ENCODE results near the gene SV2B.

Gene SV2B

DNA sequence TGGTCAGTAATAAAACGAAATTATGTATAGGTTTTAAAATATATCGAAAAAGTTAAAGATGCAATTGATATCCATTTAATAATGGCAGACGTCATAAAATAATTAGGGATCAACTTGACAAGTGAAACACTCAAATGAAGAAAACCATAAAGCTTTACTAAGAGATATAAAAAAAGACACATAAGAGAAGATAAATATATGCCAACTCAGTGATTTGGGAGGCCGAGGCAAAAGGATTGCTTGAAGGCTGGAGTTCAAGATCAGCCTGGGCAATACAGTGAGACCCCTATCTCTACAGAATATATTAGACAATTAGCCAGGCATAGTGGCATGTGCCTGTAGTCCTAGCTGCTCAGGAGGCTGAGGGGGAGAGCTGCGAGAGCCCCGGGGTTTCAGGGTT is 190.5 kb downstream of the SV2B start:
- TF ChIP-seq CTCF (IDR thresholded peaks at IDR 0.05; ENCODE audit: control insufficient read depth, insufficient read depth, low read depth, low read length, missing control alignments) = no peak
- H3K4me3 ChIP-seq (ENCODE audit: control insufficient read depth, low read depth, low read length) = no peak overlapping the region
- no peak for DNase-seq (ENCODE audit: low read depth)

GRCh38 chr15:91291673-91292072 is 191.6 kb downstream of the SV2B start:
- TF ChIP-seq CTCF (IDR thresholded peaks at IDR 0.05; ENCODE audit: control insufficient read depth, insufficient read depth, low read depth, low read length, missing control alignments) = no peak
- no peak for DNase-seq (ENCODE audit: low read depth)
- H3K4me3 ChIP-seq (ENCODE audit: control insufficient read depth, low read depth, low read length) = no peak overlapping the region

DNA sequence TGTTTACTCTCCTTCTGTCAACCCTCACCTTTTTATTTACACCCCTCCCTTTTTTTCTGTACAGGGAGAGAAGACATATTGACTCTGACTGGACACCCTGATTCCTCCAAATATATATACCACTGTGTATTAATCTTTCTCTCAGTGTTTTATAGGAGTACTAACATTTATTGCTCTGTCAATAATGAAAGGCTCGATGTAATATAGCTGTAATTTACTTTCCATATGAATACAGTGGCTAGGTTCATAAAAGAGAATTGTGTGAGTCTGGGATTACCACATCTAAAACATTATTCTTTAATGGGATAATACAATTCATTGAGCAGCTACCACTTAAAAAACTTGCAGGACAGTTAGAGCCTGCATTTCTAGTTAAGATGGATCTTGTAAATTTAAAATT is 194.3 kb downstream of the SV2B start:
- no peak for DNase-seq (ENCODE audit: low read depth)
- H3K4me3 ChIP-seq (ENCODE audit: control insufficient read depth, low read depth, low read length) = no peak overlapping the region
- TF ChIP-seq CTCF (IDR thresholded peaks at IDR 0.05; ENCODE audit: control insufficient read depth, insufficient read depth, low read depth, low read length, missing control alignments) = no peak

DNA sequence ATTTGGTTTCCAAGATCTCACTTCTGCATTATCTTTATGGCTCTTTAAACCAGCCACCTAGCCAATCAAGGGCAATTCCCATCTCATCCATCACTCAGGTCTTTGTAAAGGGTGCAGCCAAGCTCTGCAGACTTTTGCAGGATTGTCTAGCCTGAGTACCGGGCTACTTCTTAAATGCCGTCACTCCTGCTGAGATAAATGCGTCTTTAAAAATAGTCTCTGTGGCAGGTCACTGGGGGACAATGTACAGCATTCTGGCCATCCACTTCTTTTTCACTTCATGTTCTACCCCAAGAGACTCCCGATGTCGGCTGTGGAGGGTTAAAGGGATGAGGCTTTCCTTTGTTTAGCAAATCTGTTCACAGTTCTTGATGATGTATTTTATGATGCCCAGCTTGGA is 194.7 kb downstream of the SV2B start:
- no peak for TF ChIP-seq CTCF (IDR thresholded peaks at IDR 0.05; ENCODE audit: control insufficient read depth, insufficient read depth, low read depth, low read length, missing control alignments)
- no peak overlapping the region for H3K4me3 ChIP-seq (ENCODE audit: control insufficient read depth, low read depth, low read length)
- DNase-seq (ENCODE audit: low read depth) = no peak

- no peak overlapping the region for H3K4me3 ChIP-seq (ENCODE audit: control insufficient read depth, low read depth, low read length)
- TF ChIP-seq CTCF (IDR thresholded peaks at IDR 0.05; ENCODE audit: control insufficient read depth, insufficient read depth, low read depth, low read length, missing control alignments) = no peak
- no peak for DNase-seq (ENCODE audit: low read depth)
Observed at GRCh38 chr15:91298101-91298500, 198.0 kb downstream of the SV2B start.

GRCh38 chr15:91302588-91303439 is 202.8 kb downstream of the SV2B start:
- TF ChIP-seq CTCF (IDR thresholded peaks at IDR 0.05; ENCODE audit: control insufficient read depth, insufficient read depth, low read depth, low read length, missing control alignments) = peak; percentile 74
- DNase-seq (ENCODE audit: low read depth) = peak; percentile 18
- H3K4me3 ChIP-seq (ENCODE audit: control insufficient read depth, low read depth, low read length) = no peak overlapping the region
